ENCODE measurements around the gene GALNT14.

The GALNT14 gene

GRCh38 chr2:30940839-30941238 is 197.4 kb downstream of the GALNT14 start:
- H3K4me3 ChIP-seq (replicated peaks; ENCODE audit: low read depth, low read length), result no peak overlapping the region
- no peak for DNase-seq (ENCODE audit: extremely low read depth, low read depth)
- TF ChIP-seq CTCF (IDR thresholded peaks at IDR 0.05; ENCODE audit: low read depth, low read length, missing control alignments), result no peak

GRCh38 chr2:30939364-30939763 is 198.9 kb downstream of the GALNT14 start:
- H3K4me3 ChIP-seq (replicated peaks; ENCODE audit: low read depth, low read length), result no peak overlapping the region
- no peak for TF ChIP-seq CTCF (IDR thresholded peaks at IDR 0.05; ENCODE audit: low read depth, low read length, missing control alignments)
- no peak for DNase-seq (ENCODE audit: extremely low read depth, low read depth)

- no peak overlapping the region for H3K4me3 ChIP-seq (replicated peaks; ENCODE audit: low read depth, low read length)
- no peak for TF ChIP-seq CTCF (IDR thresholded peaks at IDR 0.05; ENCODE audit: low read depth, low read length, missing control alignments)
- DNase-seq (ENCODE audit: extremely low read depth, low read depth), result no peak
Observed at GRCh38 chr2:30938196-30938595, 200.0 kb downstream of the GALNT14 start.

- no peak overlapping the region for H3K4me3 ChIP-seq (replicated peaks; ENCODE audit: low read depth, low read length)
- no peak for DNase-seq (ENCODE audit: extremely low read depth, low read depth)
- no peak for TF ChIP-seq CTCF (IDR thresholded peaks at IDR 0.05; ENCODE audit: low read depth, low read length, missing control alignments)
Observed at GRCh38 chr2:30936977-30937376, 201.3 kb downstream of the GALNT14 start.

- DNase-seq (ENCODE audit: extremely low read depth, low read depth), result no peak
- H3K4me3 ChIP-seq (replicated peaks; ENCODE audit: low read depth, low read length), result no peak overlapping the region
- no peak for TF ChIP-seq CTCF (IDR thresholded peaks at IDR 0.05; ENCODE audit: low read depth, low read length, missing control alignments)
Observed at GRCh38 chr2:30935795-30936194, 202.4 kb downstream of the GALNT14 start.

GRCh38 chr2:30934066-30934465 is 204.2 kb downstream of the GALNT14 start:
- no peak for DNase-seq (ENCODE audit: extremely low read depth, low read depth)
- H3K4me3 ChIP-seq (replicated peaks; ENCODE audit: low read depth, low read length), result no peak overlapping the region
- TF ChIP-seq CTCF (IDR thresholded peaks at IDR 0.05; ENCODE audit: low read depth, low read length, missing control alignments), result no peak

GRCh38 chr2:30933496-30933895 is 204.7 kb downstream of the GALNT14 start:
- no peak for DNase-seq (ENCODE audit: extremely low read depth, low read depth)
- TF ChIP-seq CTCF (IDR thresholded peaks at IDR 0.05; ENCODE audit: low read depth, low read length, missing control alignments), result no peak
- no peak overlapping the region for H3K4me3 ChIP-seq (replicated peaks; ENCODE audit: low read depth, low read length)

All from HFF-Myc (cell line).